Stimulated activated CD4-positive, alpha-beta T cell treated with anti-CD3 and anti-CD28 coated beads, Interleukin-2, amount 100 ng/mL, for 4 hours (primary cell): ENCODE results near the gene OXTR.

Source experiments
- DNase-seq: peaks from one replicate; pipeline ENCODE4 v3.0.0-alpha.2; 2020; ENCODE audit warnings: low read depth

OXTR gene

GRCh38 chr3:8712045-8712907, 57.1 kb downstream of the OXTR start:
- no peak for DNase-seq

- DNase-seq, result no peak
Measured at GRCh38 chr3:8709801-8710507, 59.5 kb downstream of the OXTR start.

- DNase-seq, result no peak
Measured at GRCh38 chr3:8709287-8709686, 60.1 kb downstream of the OXTR start.

GRCh38 chr3:8705575-8705974, 63.8 kb downstream of the OXTR start:
- DNase-seq, result no peak

GRCh38 chr3:8702560-8702959, 66.9 kb downstream of the OXTR start:
- DNase-seq, result no peak
